Keratinocyte (primary cell): ENCODE results near the gene CALML5. TPM values are rescaled to one million over a fixed set of nuclear protein-coding genes. Genes with fewer than 3 reads are reported as not detected.
A peak's percentile ranks its signal among the peaks of the same experiment; 100 is the strongest.

Source experiments
- DNase-seq: peaks from one replicate; pipeline ENCODE4 v3.0.0-alpha.2; 2011; ENCODE audit warnings: low read depth, missing footprints, low spot score
- FAIRE-seq: peaks from 2 replicates; lab custom pipeline; 2011; peaks lifted over from hg19 to GRCh38; lab: Jason Lieb, UNC
- H2AFZ ChIP-seq: 2 replicates; pipeline ENCODE4 v1.6.0; 2012; ENCODE audit warnings: low read length, control low read depth, inconsistent platforms; ENCODE audit not compliant: control insufficient read depth
- H3K27ac ChIP-seq: 2 replicates; pipeline ENCODE4 v1.5.1; 2011; ENCODE audit warnings: low read length; ENCODE audit not compliant: control insufficient read depth, insufficient read depth
- H3K27me3 ChIP-seq: 3 replicates; pipeline ENCODE4 v1.6.0; 2011; ENCODE audit warnings: low read length; ENCODE audit not compliant: control insufficient read depth, insufficient read depth; ENCODE audit errors: extremely low read depth
- H3K36me3 ChIP-seq, 2 experiments: 2 replicates in 1 of 2; 3 replicates in 1 of 2; pipeline ENCODE4 v1.5.1; 2011; ENCODE audit warnings: low read length in 2 of 2, mild to moderate bottlenecking in 1 of 2; ENCODE audit not compliant: control insufficient read depth in 2 of 2, insufficient read depth in 2 of 2; ENCODE audit errors: extremely low read depth in 1 of 2
- H3K4me1 ChIP-seq: 3 replicates; pipeline ENCODE4 v1.5.1; 2011; ENCODE audit warnings: low read length; ENCODE audit not compliant: control insufficient read depth, insufficient read depth; ENCODE audit errors: extremely low read depth
- H3K4me2 ChIP-seq: 3 replicates; pipeline ENCODE4 v1.6.0; 2011; ENCODE audit warnings: low read depth, low read length; ENCODE audit not compliant: control insufficient read depth, insufficient read depth; ENCODE audit errors: extremely low read depth
- H3K4me3 ChIP-seq, 3 experiments: fragments of 200-600 bp in 1 of 3; sonication (generic) in 1 of 3; 2 replicates in 2 of 3; 3 replicates in 1 of 3; pipeline ENCODE4 v1.5.1; 2011 to 2016; ENCODE audit warnings: low read length in 3 of 3, mild to moderate bottlenecking in 3 of 3, control low read depth in 2 of 3, inconsistent platforms in 1 of 3, low read depth in 1 of 3, mixed read lengths in 1 of 3, mixed run types in 1 of 3, moderate library complexity in 1 of 3; ENCODE audit not compliant: control insufficient read depth in 2 of 3, insufficient read depth in 2 of 3; ENCODE audit errors: extremely low read depth in 1 of 3
- H3K79me2 ChIP-seq: 2 replicates; pipeline ENCODE4 v1.6.0; 2012; ENCODE audit warnings: low read length; ENCODE audit not compliant: control insufficient read depth, insufficient read depth
- H3K9ac ChIP-seq: 3 replicates; pipeline ENCODE4 v1.6.0; 2011; ENCODE audit warnings: low read length; ENCODE audit not compliant: control insufficient read depth, insufficient read depth; ENCODE audit errors: extremely low read depth
- H3K9me1 ChIP-seq: 3 replicates; pipeline ENCODE4 v1.6.0; 2011; ENCODE audit warnings: low read length; ENCODE audit not compliant: control insufficient read depth, insufficient read depth; ENCODE audit errors: extremely low read depth
- H3K9me3 ChIP-seq: 2 replicates; pipeline ENCODE4 v1.5.1; 2012; ENCODE audit warnings: low read depth, low read length; ENCODE audit not compliant: control insufficient read depth
- H4K20me1 ChIP-seq: 3 replicates; pipeline ENCODE4 v1.6.0; 2011; ENCODE audit warnings: low read length; ENCODE audit not compliant: control insufficient read depth, insufficient read depth; ENCODE audit errors: extremely low read depth
- EZH2 ChIP-seq: IDR thresholded peaks from one replicate; pipeline ENCODE4 v1.6.1; 2012; ENCODE audit warnings: inconsistent platforms, mild to moderate bottlenecking, low read length, moderate library complexity
- dilution Hi-C: fragments of 300-500 bp; cut with MboI; formaldehyde crosslinking; loops from one replicate; pipeline ENCODE4 v1.7.0; 2020; ENCODE audit warnings: low sequenced_read_pairs; ENCODE audit not compliant: extremely low pct_ligation_motif_present
- polyA plus RNA-seq, 5 experiments: library from polyadenylated mRNA; depleted of rRNA in 3 of 5; stranded (reverse) in 3 of 5; stranded (forward) in 1 of 5; unstranded in 1 of 5; fragments of >200 nt; gene quantifications; 1 replicate in 1 of 5; 2 replicates in 3 of 5; 3 replicates in 1 of 5; pipeline versions ENCODE4 v1.2.1 to v1.2.3, GENCODE V29; 2011 to 2012; ENCODE audit warnings: missing spikeins in 2 of 5, low read depth in 1 of 5, low replicate concordance in 1 of 5
- TF ChIP-seq, protein P1 (sequence below), 3 experiments: IDR thresholded peaks in 1 of 3; conservative IDR thresholded peaks in 1 of 3; optimal IDR thresholded peaks in 1 of 3; 2 replicates in 2 of 3; 3 replicates in 1 of 3; pipeline versions ENCODE3 to v1.5.1; 2011; ENCODE audit warnings: low read length in 3 of 3, mild to moderate bottlenecking in 3 of 3, moderate library complexity in 2 of 3, control low read depth in 1 of 3, inconsistent platforms in 1 of 3; ENCODE audit not compliant: insufficient read depth in 2 of 3; ENCODE audit errors: extremely low read depth in 1 of 3

The CALML5 gene
- polyA plus RNA-seq, 1 donor (not counting 4 experiments of a cell fraction or from before 2014, with no cell fraction given), result 5.7 TPM

DNA sequence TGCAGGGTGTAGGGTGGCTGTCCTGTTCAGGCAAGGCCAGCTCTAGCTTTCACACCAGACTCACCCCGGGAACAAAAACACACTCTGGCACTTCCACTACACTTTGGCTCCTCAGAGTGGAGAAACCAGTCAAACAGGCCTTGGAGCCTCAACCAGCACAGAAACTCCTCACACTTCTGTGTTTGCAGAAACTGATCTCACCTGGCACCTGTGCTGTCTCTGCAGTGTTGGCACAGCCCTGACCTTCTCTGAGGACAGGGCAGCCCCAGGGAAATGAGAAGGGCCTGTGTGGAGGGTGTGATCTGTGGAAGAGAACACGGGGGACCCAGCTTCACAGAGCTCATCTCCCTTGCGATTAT lies 4.1 kb upstream of the CALML5 start:
- DNase-seq (no peak), FAIRE-seq (peak; percentile 98)
- Histone ChIP-seq H3K9ac (no peak overlapping the region), H4K20me1 (no peaks in the 10 kb centered on the region), H3K4me1 (peaks cover 36% of the 10 kb centered on the region), H3K4me3 (no peak overlapping the region), H3K36me3 (no peaks in the 10 kb centered on the region), H3K27ac (no peak overlapping the region), H2AFZ (no peak overlapping the region), H3K4me2 (peak overlapping the region; percentile 57), H3K9me3 (no peaks in the 10 kb centered on the region), H3K9me1 (no peaks in the 10 kb centered on the region), H3K27me3 (peaks cover 3% of the 10 kb centered on the region), H3K79me2 (no peaks in the 10 kb centered on the region)
- TF ChIP-seq, protein P1, sequence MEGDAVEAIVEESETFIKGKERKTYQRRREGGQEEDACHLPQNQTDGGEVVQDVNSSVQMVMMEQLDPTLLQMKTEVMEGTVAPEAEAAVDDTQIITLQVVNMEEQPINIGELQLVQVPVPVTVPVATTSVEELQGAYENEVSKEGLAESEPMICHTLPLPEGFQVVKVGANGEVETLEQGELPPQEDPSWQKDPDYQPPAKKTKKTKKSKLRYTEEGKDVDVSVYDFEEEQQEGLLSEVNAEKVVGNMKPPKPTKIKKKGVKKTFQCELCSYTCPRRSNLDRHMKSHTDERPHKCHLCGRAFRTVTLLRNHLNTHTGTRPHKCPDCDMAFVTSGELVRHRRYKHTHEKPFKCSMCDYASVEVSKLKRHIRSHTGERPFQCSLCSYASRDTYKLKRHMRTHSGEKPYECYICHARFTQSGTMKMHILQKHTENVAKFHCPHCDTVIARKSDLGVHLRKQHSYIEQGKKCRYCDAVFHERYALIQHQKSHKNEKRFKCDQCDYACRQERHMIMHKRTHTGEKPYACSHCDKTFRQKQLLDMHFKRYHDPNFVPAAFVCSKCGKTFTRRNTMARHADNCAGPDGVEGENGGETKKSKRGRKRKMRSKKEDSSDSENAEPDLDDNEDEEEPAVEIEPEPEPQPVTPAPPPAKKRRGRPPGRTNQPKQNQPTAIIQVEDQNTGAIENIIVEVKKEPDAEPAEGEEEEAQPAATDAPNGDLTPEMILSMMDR (optimal IDR thresholded peaks at IDR 0.05 in 1 of 3, IDR thresholded peaks at IDR 0.05 in 1 of 3, conservative IDR thresholded peaks at IDR 0.05 in 1 of 3; ENCODE audit: extremely low read depth in 1 of 3, insufficient read depth in 2 of 3, low read length in 3 of 3), result no peak
- no peak for TF ChIP-seq EZH2
- dilution Hi-C loops, result no loop called here

- dilution Hi-C loops, result no loop called here
- no peak overlapping the region for H3K4me3 ChIP-seq
- FAIRE-seq (no peak), DNase-seq (no peak)
- no peaks in the 10 kb centered on the region for H3K9me1 ChIP-seq
- H3K27ac ChIP-seq, result no peak overlapping the region
- H3K4me2 ChIP-seq, result no peak overlapping the region
- H3K36me3 ChIP-seq, result no peaks in the 10 kb centered on the region
- peaks cover 3% of the 10 kb centered on the region for H3K27me3 ChIP-seq
- H2AFZ ChIP-seq, result no peak overlapping the region
- TF ChIP-seq EZH2, result no peak
- TF ChIP-seq, protein P1 (optimal IDR thresholded peaks at IDR 0.05 in 1 of 3, IDR thresholded peaks at IDR 0.05 in 1 of 3, conservative IDR thresholded peaks at IDR 0.05 in 1 of 3; ENCODE audit: extremely low read depth in 1 of 3, insufficient read depth in 2 of 3, low read length in 3 of 3), result no peak
- peaks cover 36% of the 10 kb centered on the region for H3K4me1 ChIP-seq
- H3K9me3 ChIP-seq, result no peaks in the 10 kb centered on the region
- no peaks in the 10 kb centered on the region for H3K79me2 ChIP-seq
- no peaks in the 10 kb centered on the region for H4K20me1 ChIP-seq
- H3K9ac ChIP-seq, result no peak overlapping the region
These were observed 3.5 kb upstream of the CALML5 start for GRCh38 chr10:5502571-5503476.
